ENCODE data around the gene HAGH.

HAGH gene

GRCh38 chr16:1768061-1768766, 58.4 kb downstream of the HAGH start:
- H3K27ac ChIP-seq (ENCODE audit: low read length), result no peak overlapping the region
- H3K4me1 ChIP-seq (ENCODE audit: control insufficient read depth, low read depth, low read length), result no peaks in the 10 kb centered on the region
- H3K9ac ChIP-seq (ENCODE audit: low read length), result no peak overlapping the region
- no peak overlapping the region for H3K4me3 ChIP-seq (ENCODE audit: low read length)
- H3K36me3 ChIP-seq (ENCODE audit: control insufficient read depth, low read depth, low read length), result no peaks in the 10 kb centered on the region
- H3K27me3 ChIP-seq (ENCODE audit: control insufficient read depth, insufficient read depth, low read length), result no peaks in the 10 kb centered on the region
- no peaks in the 10 kb centered on the region for H3K9me3 ChIP-seq (ENCODE audit: control insufficient read depth, low read depth, low read length)

GRCh38 chr16:1767116-1767994, 59.3 kb downstream of the HAGH start:
- no peaks in the 10 kb centered on the region for H3K36me3 ChIP-seq (ENCODE audit: control insufficient read depth, low read depth, low read length)
- no peak overlapping the region for H3K9ac ChIP-seq (ENCODE audit: low read length)
- H3K9me3 ChIP-seq (ENCODE audit: control insufficient read depth, low read depth, low read length), result no peaks in the 10 kb centered on the region
- no peak overlapping the region for H3K27ac ChIP-seq (ENCODE audit: low read length)
- H3K27me3 ChIP-seq (ENCODE audit: control insufficient read depth, insufficient read depth, low read length), result no peaks in the 10 kb centered on the region
- no peaks in the 10 kb centered on the region for H3K4me1 ChIP-seq (ENCODE audit: control insufficient read depth, low read depth, low read length)
- no peak overlapping the region for H3K4me3 ChIP-seq (ENCODE audit: low read length)

GRCh38 chr16:1766701-1767100, 59.9 kb downstream of the HAGH start:
- Histone ChIP-seq H3K9ac (ENCODE audit: low read length) (no peak overlapping the region), H3K27me3 (ENCODE audit: control insufficient read depth, insufficient read depth, low read length) (no peaks in the 10 kb centered on the region), H3K4me1 (ENCODE audit: control insufficient read depth, low read depth, low read length) (no peaks in the 10 kb centered on the region), H3K36me3 (ENCODE audit: control insufficient read depth, low read depth, low read length) (no peaks in the 10 kb centered on the region), H3K9me3 (ENCODE audit: control insufficient read depth, low read depth, low read length) (no peaks in the 10 kb centered on the region), H3K27ac (ENCODE audit: low read length) (no peak overlapping the region), H3K4me3 (ENCODE audit: low read length) (no peak overlapping the region)

DNA sequence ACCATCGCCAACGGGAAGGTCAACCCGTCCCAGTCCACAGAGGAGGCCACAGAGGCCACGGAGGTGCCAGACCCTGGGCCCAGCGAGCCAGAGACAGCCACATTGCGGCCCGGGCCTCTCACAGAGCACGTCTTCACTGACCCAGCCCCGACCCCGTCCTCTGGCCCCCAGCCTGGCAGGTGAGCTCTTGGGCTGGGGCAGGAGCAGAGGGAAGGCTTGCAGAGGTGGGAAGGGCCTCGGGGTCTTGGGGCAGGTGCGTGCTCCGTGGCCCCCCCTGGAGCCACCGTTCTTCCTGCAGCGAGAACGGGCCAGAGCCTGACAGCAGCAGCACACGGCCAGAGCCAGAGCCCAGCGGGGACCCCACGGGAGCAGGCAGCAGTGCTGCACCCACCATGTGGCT, 60.4 kb downstream of the HAGH start:
- no peak overlapping the region for H3K27ac ChIP-seq (ENCODE audit: low read length)
- H3K9me3 ChIP-seq (ENCODE audit: control insufficient read depth, low read depth, low read length), result no peaks in the 10 kb centered on the region
- no peaks in the 10 kb centered on the region for H3K4me1 ChIP-seq (ENCODE audit: control insufficient read depth, low read depth, low read length)
- H3K9ac ChIP-seq (ENCODE audit: low read length), result no peak overlapping the region
- H3K27me3 ChIP-seq (ENCODE audit: control insufficient read depth, insufficient read depth, low read length), result no peaks in the 10 kb centered on the region
- no peaks in the 10 kb centered on the region for H3K36me3 ChIP-seq (ENCODE audit: control insufficient read depth, low read depth, low read length)
- H3K4me3 ChIP-seq (ENCODE audit: low read length), result no peak overlapping the region

GRCh38 chr16:1765826-1766225, 60.8 kb downstream of the HAGH start:
- H3K27ac ChIP-seq (ENCODE audit: low read length), result no peak overlapping the region
- H3K27me3 ChIP-seq (ENCODE audit: control insufficient read depth, insufficient read depth, low read length), result no peaks in the 10 kb centered on the region
- no peaks in the 10 kb centered on the region for H3K4me1 ChIP-seq (ENCODE audit: control insufficient read depth, low read depth, low read length)
- H3K4me3 ChIP-seq (ENCODE audit: low read length), result no peak overlapping the region
- no peak overlapping the region for H3K9ac ChIP-seq (ENCODE audit: low read length)
- H3K9me3 ChIP-seq (ENCODE audit: control insufficient read depth, low read depth, low read length), result no peaks in the 10 kb centered on the region
- H3K36me3 ChIP-seq (ENCODE audit: control insufficient read depth, low read depth, low read length), result no peaks in the 10 kb centered on the region

GRCh38 chr16:1764971-1765370, 61.7 kb downstream of the HAGH start:
- Histone ChIP-seq H3K4me3 (ENCODE audit: low read length) (no peak overlapping the region), H3K9me3 (ENCODE audit: control insufficient read depth, low read depth, low read length) (no peaks in the 10 kb centered on the region), H3K27ac (ENCODE audit: low read length) (no peak overlapping the region), H3K4me1 (ENCODE audit: control insufficient read depth, low read depth, low read length) (no peaks in the 10 kb centered on the region), H3K27me3 (ENCODE audit: control insufficient read depth, insufficient read depth, low read length) (no peaks in the 10 kb centered on the region), H3K36me3 (ENCODE audit: control insufficient read depth, low read depth, low read length) (no peaks in the 10 kb centered on the region), H3K9ac (ENCODE audit: low read length) (no peak overlapping the region)

DNA sequence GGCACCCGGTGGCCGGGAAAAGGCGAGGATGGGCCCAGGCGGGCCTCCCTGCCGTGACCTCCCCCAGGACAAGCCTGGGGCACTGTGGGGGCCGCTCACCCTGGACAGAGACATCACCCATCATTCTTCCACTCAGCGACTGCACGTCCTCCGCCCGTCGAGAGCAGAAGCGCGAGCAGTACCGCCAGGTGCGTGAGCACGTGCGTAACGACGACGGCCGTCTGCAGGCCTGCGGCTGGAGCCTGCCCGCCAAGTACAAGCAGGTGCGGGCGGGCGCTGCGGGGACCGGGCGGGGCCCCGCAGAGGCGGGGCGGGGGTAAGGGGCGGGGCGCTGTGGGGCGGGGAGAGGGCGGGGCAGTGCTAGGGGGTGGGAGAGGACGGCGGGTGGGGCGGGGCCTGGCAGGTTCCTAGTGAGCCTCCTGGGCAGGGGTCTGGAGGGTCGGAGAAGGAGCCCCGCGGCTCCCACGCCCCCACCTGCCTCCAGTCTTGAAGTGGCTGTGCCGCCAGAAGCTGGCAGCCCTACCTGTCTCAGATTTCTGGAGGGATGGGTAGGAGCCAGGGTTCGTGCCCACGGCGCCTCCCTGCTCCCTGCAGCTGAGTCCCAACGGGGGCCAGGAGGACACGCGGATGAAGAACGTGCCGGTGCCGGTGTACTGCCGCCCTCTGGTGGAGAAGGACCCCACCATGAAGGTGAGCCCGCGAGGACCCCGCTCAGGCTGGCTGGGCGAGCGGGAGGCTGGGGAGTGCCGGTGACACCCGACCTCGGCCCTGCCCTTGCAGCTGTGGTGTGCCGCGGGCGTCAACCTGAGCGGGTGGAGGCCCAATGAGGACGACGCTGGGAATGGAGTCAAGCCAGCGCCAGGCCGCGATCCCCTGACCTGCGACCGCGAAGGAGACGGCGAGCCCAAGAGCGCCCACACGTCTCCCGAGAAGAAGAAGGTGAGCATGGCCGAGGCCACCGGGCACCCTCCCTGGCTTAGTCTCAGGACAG, 62.8 kb downstream of the HAGH start:
- Histone ChIP-seq H3K27me3 (ENCODE audit: control insufficient read depth, insufficient read depth, low read length) (no peaks in the 10 kb centered on the region), H3K4me3 (ENCODE audit: low read length) (no peak overlapping the region), H3K36me3 (ENCODE audit: control insufficient read depth, low read depth, low read length) (no peaks in the 10 kb centered on the region), H3K27ac (ENCODE audit: low read length) (no peak overlapping the region), H3K9ac (ENCODE audit: low read length) (no peak overlapping the region), H3K4me1 (ENCODE audit: control insufficient read depth, low read depth, low read length) (no peaks in the 10 kb centered on the region), H3K9me3 (ENCODE audit: control insufficient read depth, low read depth, low read length) (no peaks in the 10 kb centered on the region)

DNA sequence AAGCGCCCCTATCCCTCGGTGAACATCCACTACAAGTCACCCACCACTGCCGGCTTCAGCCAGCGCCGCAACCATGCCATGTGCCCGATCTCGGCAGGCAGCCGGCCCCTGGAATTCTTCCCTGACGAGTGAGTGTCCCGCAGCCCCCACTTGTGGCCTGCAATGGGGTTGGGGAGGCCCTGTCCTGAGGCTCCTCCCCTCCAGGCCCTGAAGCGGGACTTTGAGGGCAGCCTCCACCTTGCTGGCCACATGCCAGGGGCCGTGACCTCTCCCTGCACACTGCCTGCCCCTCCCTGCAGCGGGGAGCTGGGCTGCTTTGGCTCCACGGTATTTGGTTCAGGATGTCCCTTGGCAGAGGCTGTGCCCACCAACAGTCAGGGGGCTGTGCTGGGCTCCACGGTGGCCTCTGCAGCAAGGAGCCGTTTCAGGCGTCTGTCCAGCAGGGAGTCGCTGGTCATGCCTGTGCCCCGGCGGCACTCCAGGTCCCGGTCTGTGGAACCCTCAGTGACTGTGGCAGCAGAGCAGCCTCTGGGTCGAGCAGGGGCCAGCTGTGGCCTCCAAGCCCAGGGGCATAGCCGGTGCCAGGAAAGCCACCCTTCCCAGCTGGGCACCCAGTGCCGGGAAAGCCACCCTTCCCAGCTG, 63.6 kb downstream of the HAGH start:
- no peaks in the 10 kb centered on the region for H3K4me1 ChIP-seq (ENCODE audit: control insufficient read depth, low read depth, low read length)
- no peak overlapping the region for H3K27ac ChIP-seq (ENCODE audit: low read length)
- no peaks in the 10 kb centered on the region for H3K27me3 ChIP-seq (ENCODE audit: control insufficient read depth, insufficient read depth, low read length)
- H3K9ac ChIP-seq (ENCODE audit: low read length), result no peak overlapping the region
- H3K4me3 ChIP-seq (ENCODE audit: low read length), result no peak overlapping the region
- no peaks in the 10 kb centered on the region for H3K9me3 ChIP-seq (ENCODE audit: control insufficient read depth, low read depth, low read length)
- no peaks in the 10 kb centered on the region for H3K36me3 ChIP-seq (ENCODE audit: control insufficient read depth, low read depth, low read length)

GRCh38 chr16:1762196-1762878, 64.3 kb downstream of the HAGH start:
- no peaks in the 10 kb centered on the region for H3K36me3 ChIP-seq (ENCODE audit: control insufficient read depth, low read depth, low read length)
- no peak overlapping the region for H3K9ac ChIP-seq (ENCODE audit: low read length)
- H3K9me3 ChIP-seq (ENCODE audit: control insufficient read depth, low read depth, low read length), result no peaks in the 10 kb centered on the region
- no peak overlapping the region for H3K27ac ChIP-seq (ENCODE audit: low read length)
- no peaks in the 10 kb centered on the region for H3K4me1 ChIP-seq (ENCODE audit: control insufficient read depth, low read depth, low read length)
- no peaks in the 10 kb centered on the region for H3K27me3 ChIP-seq (ENCODE audit: control insufficient read depth, insufficient read depth, low read length)
- no peak overlapping the region for H3K4me3 ChIP-seq (ENCODE audit: low read length)

GRCh38 chr16:1761751-1762150, 64.9 kb downstream of the HAGH start:
- Histone ChIP-seq H3K36me3 (ENCODE audit: control insufficient read depth, low read depth, low read length) (no peaks in the 10 kb centered on the region), H3K4me1 (ENCODE audit: control insufficient read depth, low read depth, low read length) (no peaks in the 10 kb centered on the region), H3K4me3 (ENCODE audit: low read length) (no peak overlapping the region), H3K9me3 (ENCODE audit: control insufficient read depth, low read depth, low read length) (no peaks in the 10 kb centered on the region), H3K9ac (ENCODE audit: low read length) (no peak overlapping the region), H3K27ac (ENCODE audit: low read length) (no peak overlapping the region), H3K27me3 (ENCODE audit: control insufficient read depth, insufficient read depth, low read length) (no peaks in the 10 kb centered on the region)

All from iPS-18a (cell line).